B cell (primary cell): ENCODE data around the gene MOV10L1. TPM values are rescaled to one million over a fixed set of nuclear protein-coding genes. Genes with fewer than 3 reads are reported as not detected.

Experiments
- ATAC-seq: fragments of 200-7000 bp; cut with Tn5 transposase; one replicate; pipeline ENCODE4 v1.10.0; 2021; ENCODE audit warnings: low read depth, mild to moderate bottlenecking, moderate number of reproducible peaks, moderate library complexity
- CTCF ChIA-PET: fragments of 350-600 bp; sonication (Branson Sonifier 250); formaldehyde crosslinking; loops from one replicate; lab custom pipeline; 2021; ENCODE audit warnings: antibody characterized with exemption, inconsistent platforms; lab: Charles Lee
- POLR2A ChIA-PET: fragments of 350-600 bp; sonication (Branson Sonifier 250); formaldehyde crosslinking; loops from one replicate; lab custom pipeline; 2021; ENCODE audit warnings: antibody characterized with exemption; lab: Charles Lee
- DNase-seq: peaks from one replicate; pipeline ENCODE4 v3.0.0; 2013
- H2AFZ ChIP-seq: 2 replicates; pipeline ENCODE4 v1.6.1; 2012; ENCODE audit warnings: mild to moderate bottlenecking, low read depth, low read length; ENCODE audit not compliant: insufficient read depth, poor library complexity, severe bottlenecking
- H3K27ac ChIP-seq, 2 donors: 1 replicate in 1 of 2; 2 replicates in 1 of 2; pipeline ENCODE4 v1.5.1; 2012 to 2013; ENCODE audit warnings: low read length in 2 of 2, mild to moderate bottlenecking in 2 of 2, moderate library complexity in 1 of 2
- H3K27me3 ChIP-seq, 4 experiments: fragments of 200-600 bp in 1 of 4; sonication (generic) in 1 of 4; replicated peaks in 1 of 4; 1 replicate in 2 of 4; 2 replicates in 2 of 4; pipeline versions ENCODE4 v1.6.1 to v1.7.0; 2013 to 2016; ENCODE audit warnings: low read length in 3 of 4, mild to moderate bottlenecking in 2 of 4, mixed read lengths in 1 of 4, moderate library complexity in 1 of 4; ENCODE audit not compliant: insufficient read depth in 4 of 4, control insufficient read depth in 3 of 4; ENCODE audit errors: control extremely low read depth in 1 of 4
- H3K36me3 ChIP-seq, 2 experiments: replicated peaks in 1 of 2; 1 replicate in 1 of 2; 2 replicates in 1 of 2; pipeline versions ENCODE4 v1.6.1 to v1.7.1; 2013; ENCODE audit warnings: low read length in 1 of 2; ENCODE audit not compliant: insufficient read depth in 2 of 2, control insufficient read depth in 1 of 2; ENCODE audit errors: control extremely low read depth in 1 of 2, extremely low read depth in 1 of 2
- H3K4me1 ChIP-seq, 2 donors: fragments of 200-600 bp in 1 of 2; sonication (generic) in 1 of 2; 1 replicate in 1 of 2; 2 replicates in 1 of 2; pipeline versions ENCODE4 v1.5.1 to v1.6.1; 2013 to 2017; ENCODE audit warnings: low read length in 2 of 2; ENCODE audit not compliant: control insufficient read depth in 2 of 2, insufficient read depth in 2 of 2
- H3K4me2 ChIP-seq: replicated peaks from 2 replicates; pipeline ENCODE3; 2012; ENCODE audit warnings: mild to moderate bottlenecking, low read depth, low read length; ENCODE audit not compliant: poor library complexity, severe bottlenecking
- H3K4me3 ChIP-seq, 5 experiments: fragments of 200-600 bp in 1 of 5; sonication (generic) in 1 of 5; 1 replicate in 3 of 5; 2 replicates in 2 of 5; pipeline versions ENCODE4 v1.5.1 to v1.7.0; 2011 to 2016; ENCODE audit warnings: low read length in 4 of 5, mild to moderate bottlenecking in 4 of 5, low read depth in 2 of 5, control low read depth in 1 of 5, moderate library complexity in 1 of 5; ENCODE audit not compliant: insufficient read depth in 1 of 5; ENCODE audit errors: control extremely low read depth in 1 of 5, extremely low read depth in 1 of 5
- H3K79me2 ChIP-seq: fragments of 200-600 bp; sonication (generic); one replicate; pipeline ENCODE4 v1.6.0; 2016; ENCODE audit warnings: low read length; ENCODE audit not compliant: control insufficient read depth, insufficient read depth
- H3K9ac ChIP-seq: fragments of 200-600 bp; sonication (generic); 2 replicates; pipeline ENCODE4 v1.6.1; 2017; ENCODE audit warnings: mild to moderate bottlenecking, low read length, moderate library complexity
- H3K9me3 ChIP-seq, 3 donors: one replicate each; pipeline versions ENCODE4 v1.6.1 to v1.7.1; 2013; ENCODE audit warnings: low read length in 2 of 3; ENCODE audit not compliant: control insufficient read depth in 2 of 3, insufficient read depth in 1 of 3; ENCODE audit errors: control extremely low read depth in 1 of 3
- H4K20me1 ChIP-seq: 2 replicates; pipeline ENCODE4 v1.6.0; 2012; ENCODE audit warnings: mild to moderate bottlenecking, low read length; ENCODE audit not compliant: insufficient read depth, control insufficient read depth, poor library complexity, severe bottlenecking
- H3K27ac Mint-ChIP-seq: one replicate; pipeline ENCODE4 v1.8.0; 2021; ENCODE audit warnings: mixed read lengths
- H3K27me3 Mint-ChIP-seq: one replicate; pipeline ENCODE4 v1.8.0; 2021; ENCODE audit warnings: mixed read lengths
- H3K4me1 Mint-ChIP-seq: one replicate; pipeline ENCODE4 v1.8.0; 2021; ENCODE audit warnings: mixed read lengths
- H3K4me3 Mint-ChIP-seq: one replicate; pipeline ENCODE4 v1.8.0; 2021; ENCODE audit warnings: mixed read lengths
- H3K9me3 Mint-ChIP-seq: one replicate; pipeline ENCODE4 v1.8.0; 2022; ENCODE audit warnings: mixed read lengths; ENCODE audit not compliant: insufficient read depth
- EZH2 ChIP-seq: IDR thresholded peaks from 2 replicates; pipeline ENCODE4 v1.6.1; 2012; ENCODE audit warnings: borderline replicate concordance, low read depth, mild to moderate bottlenecking, moderate library complexity, low read length; ENCODE audit not compliant: insufficient read depth, poor library complexity, severe bottlenecking
- WGBS: methylation state at CpG from one replicate; pipeline ENCODE4 v1.1.5; 2013; ENCODE audit warnings: missing lambda C conversion rate; ENCODE audit not compliant: insufficient coverage; 5-methylcytosine and 5-hydroxymethylcytosine counted together
- intact Hi-C: fragments of 100-400 bp; cut with micrococcal nuclease; formaldehyde crosslinking; loops from one replicate; pipeline ENCODE4 v1.10.0; 2022
- polyA plus RNA-seq: library from polyadenylated mRNA; depleted of rRNA; stranded (reverse); fragments of >200 nt; gene quantifications from 2 replicates; pipeline ENCODE4 v1.2.3, GENCODE V29; 2012
- total RNA-seq, 2 donors: library from RNA; stranded (reverse); fragments of 120-200 nt in 1 of 2; gene quantifications; 1 replicate in 1 of 2; 2 replicates in 1 of 2; pipeline versions ENCODE4 v1.2.3 to v1.2.4, GENCODE V29; 2013 to 2022
- TF ChIP-seq, protein P1 (sequence below): fragments of 200-600 bp; IDR thresholded peaks from one replicate; pipeline ENCODE4 v1.8.0; 2022; ENCODE audit warnings: antibody characterized with exemption, mild to moderate bottlenecking

Gene MOV10L1
- total and polyA plus RNA-seq, 2 donors (not counting 1 experiment from before 2014, with no cell fraction given), result not detected

DNA sequence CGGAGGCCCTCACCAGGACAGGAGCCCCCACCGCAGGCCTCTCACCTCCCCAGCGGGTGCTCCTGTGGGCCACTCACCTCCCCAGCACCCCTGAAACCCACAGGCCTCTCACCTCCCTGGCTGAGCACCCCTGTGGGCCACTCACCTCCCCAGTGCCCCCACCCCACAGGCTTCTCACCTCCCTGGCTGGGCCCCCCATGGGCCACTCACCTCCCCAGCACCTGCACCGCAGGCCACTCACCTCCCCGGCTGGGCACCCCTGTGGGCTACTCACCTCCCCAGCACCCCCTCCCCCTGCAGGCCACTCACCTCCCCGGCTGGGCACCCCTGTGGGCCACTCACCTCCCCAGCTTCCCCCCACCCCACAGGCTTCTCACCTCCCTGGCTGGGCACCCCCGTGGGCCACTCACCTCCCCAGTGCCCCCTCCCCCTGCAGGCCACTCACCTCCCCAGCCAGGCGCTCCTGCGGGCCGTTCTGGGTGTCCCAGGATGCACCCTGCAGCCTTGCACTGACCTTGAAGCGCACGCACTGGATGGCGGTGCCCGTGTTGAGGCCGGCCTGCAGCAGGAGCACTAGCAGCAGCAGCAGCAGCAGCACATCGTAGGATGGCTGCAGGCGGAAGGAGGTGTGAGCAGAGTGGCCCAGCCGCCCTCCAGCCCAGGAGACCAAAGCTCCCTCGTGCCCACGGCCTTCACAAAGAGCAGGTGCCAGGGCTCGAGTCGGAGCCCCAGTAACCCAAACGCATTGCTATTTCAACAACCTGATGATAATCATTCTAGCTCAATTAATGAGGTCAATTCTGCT lies 26.0 kb upstream of the MOV10L1 start:
- H3K27me3 ChIP-seq, result peaks cover 0 to 12% (median 6%) of the 10 kb centered on the region in 4 experiments
- Mint-ChIP-seq H3K4me1 (peaks cover 2% of the 10 kb centered on the region), H3K27me3 (peaks cover 16% of the 10 kb centered on the region), H3K9me3 (no peaks in the 10 kb centered on the region), H3K4me3 (no peak overlapping the region), H3K27ac (no peak overlapping the region)
- CTCF ChIA-PET, result no interaction called here
- POLR2A ChIA-PET, result no interaction called here
- intact Hi-C loops, result no loop called here
- no peaks in the 10 kb centered on the region for H3K9me3 ChIP-seq
- no peaks in the 10 kb centered on the region for H3K36me3 ChIP-seq
- no peak overlapping the region for H2AFZ ChIP-seq
- H3K4me3 ChIP-seq, result no peak overlapping the region
- ATAC-seq, result no peak
- no peak overlapping the region for H3K4me2 ChIP-seq
- no peak for DNase-seq
- peaks cover 2 to 4% of the 10 kb centered on the region in 2 donors for H3K4me1 ChIP-seq
- H4K20me1 ChIP-seq, result no peaks in the 10 kb centered on the region
- no peak for TF ChIP-seq EZH2
- TF ChIP-seq, protein P1, sequence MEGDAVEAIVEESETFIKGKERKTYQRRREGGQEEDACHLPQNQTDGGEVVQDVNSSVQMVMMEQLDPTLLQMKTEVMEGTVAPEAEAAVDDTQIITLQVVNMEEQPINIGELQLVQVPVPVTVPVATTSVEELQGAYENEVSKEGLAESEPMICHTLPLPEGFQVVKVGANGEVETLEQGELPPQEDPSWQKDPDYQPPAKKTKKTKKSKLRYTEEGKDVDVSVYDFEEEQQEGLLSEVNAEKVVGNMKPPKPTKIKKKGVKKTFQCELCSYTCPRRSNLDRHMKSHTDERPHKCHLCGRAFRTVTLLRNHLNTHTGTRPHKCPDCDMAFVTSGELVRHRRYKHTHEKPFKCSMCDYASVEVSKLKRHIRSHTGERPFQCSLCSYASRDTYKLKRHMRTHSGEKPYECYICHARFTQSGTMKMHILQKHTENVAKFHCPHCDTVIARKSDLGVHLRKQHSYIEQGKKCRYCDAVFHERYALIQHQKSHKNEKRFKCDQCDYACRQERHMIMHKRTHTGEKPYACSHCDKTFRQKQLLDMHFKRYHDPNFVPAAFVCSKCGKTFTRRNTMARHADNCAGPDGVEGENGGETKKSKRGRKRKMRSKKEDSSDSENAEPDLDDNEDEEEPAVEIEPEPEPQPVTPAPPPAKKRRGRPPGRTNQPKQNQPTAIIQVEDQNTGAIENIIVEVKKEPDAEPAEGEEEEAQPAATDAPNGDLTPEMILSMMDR, result no peak
- H3K9ac ChIP-seq, result no peak overlapping the region
- no peaks in the 10 kb centered on the region for H3K79me2 ChIP-seq
- WGBS, result 94% methylated on average over 20 of the region's 23 CpGs
- H3K27ac ChIP-seq, result no peak overlapping the region

DNA sequence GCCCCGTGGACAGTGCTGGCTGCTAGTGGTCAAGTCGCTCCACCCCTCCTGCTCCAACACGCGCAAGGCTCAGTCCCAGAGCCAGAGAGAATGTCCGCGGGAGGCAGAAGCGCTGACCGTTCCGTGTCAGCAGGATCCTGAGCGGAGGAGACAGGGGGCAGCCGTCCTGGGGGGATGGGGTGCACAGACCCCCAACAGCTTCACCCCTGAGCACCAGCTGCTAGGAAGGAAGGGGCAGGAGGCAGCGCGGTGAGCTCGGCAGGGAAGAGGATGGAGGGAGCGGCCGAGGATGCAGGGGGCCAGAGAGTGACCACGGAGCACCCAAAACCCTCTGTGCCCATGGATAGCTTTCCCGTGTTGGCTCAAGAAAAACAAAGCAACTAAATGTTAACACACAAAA lies 25.4 kb upstream of the MOV10L1 start:
- Histone ChIP-seq H3K27ac (no peak overlapping the region), H3K9ac (no peak overlapping the region), H3K79me2 (no peaks in the 10 kb centered on the region), H3K9me3 (no peaks in the 10 kb centered on the region), H4K20me1 (no peaks in the 10 kb centered on the region), H3K27me3 (peaks cover 0 to 9% (median 2%) of the 10 kb centered on the region in 4 experiments), H3K4me1 (no peaks in the 10 kb centered on the region), H2AFZ (no peak overlapping the region), H3K36me3 (no peaks in the 10 kb centered on the region), H3K4me3 (no peak overlapping the region), H3K4me2 (no peak overlapping the region)
- WGBS, result 97% methylated on average over 11 of the region's 18 CpGs
- ChIA-PET CTCF (no interaction called here), POLR2A (no interaction called here)
- no peak overlapping the region for H3K27ac Mint-ChIP-seq
- ATAC-seq, result no peak
- no peaks in the 10 kb centered on the region for H3K4me1 Mint-ChIP-seq
- H3K27me3 Mint-ChIP-seq, result peaks cover 9% of the 10 kb centered on the region
- no peaks in the 10 kb centered on the region for H3K9me3 Mint-ChIP-seq
- intact Hi-C loops, result no loop called here
- DNase-seq, result no peak
- TF ChIP-seq EZH2, result no peak
- TF ChIP-seq, protein P1, result no peak
- H3K4me3 Mint-ChIP-seq, result no peak overlapping the region
